ENCODE measurements around the gene SF3A1. TPM values are rescaled to one million over a fixed set of nuclear protein-coding genes. Genes with fewer than 3 reads are reported as not detected.
A peak's percentile ranks its signal among the peaks of the same experiment; 100 is the strongest.

The SF3A1 gene
- total and polyA plus RNA-seq, 2 of the 13 experiments (the other 11 are each of a cell fraction or from before 2014, with no cell fraction given), result 10.0 to 22.0 TPM

DNA sequence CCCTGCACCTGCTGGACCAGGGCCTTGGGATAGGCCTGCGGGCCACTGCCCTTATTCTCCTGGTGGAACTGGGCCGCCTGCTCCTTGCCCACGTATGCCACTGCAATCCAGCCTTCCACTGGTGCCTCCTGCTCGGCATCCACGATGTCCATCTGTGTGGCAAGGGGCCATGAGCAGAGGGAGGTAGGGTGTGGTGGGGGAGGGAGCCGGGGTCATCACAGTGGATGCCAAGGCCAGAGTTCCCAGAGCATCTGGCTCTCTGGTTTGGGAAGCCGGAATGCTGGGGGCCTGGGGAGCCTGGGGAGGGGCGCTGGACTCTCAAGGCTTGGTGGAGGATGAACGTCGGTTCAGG lies 29.9 kb upstream of the SF3A1 start:
- H3K4me1 ChIP-seq (ENCODE audit: insufficient read depth, low read length), result peaks cover 15% of the 10 kb centered on the region
- H3K9me3 ChIP-seq (ENCODE audit: low read length), result no peaks in the 10 kb centered on the region; the same call in 1 of the 2 replicates
- no peaks in the 10 kb centered on the region for H3K36me3 ChIP-seq (replicated peaks in 1 of 2; ENCODE audit: control insufficient read depth in 1 of 2, insufficient read depth in 2 of 2, low read length in 2 of 2)
- intact Hi-C loops (cut with micrococcal nuclease; ENCODE audit: unreplicated experiment) (no loop called here), in situ Hi-C loops (cut with HindIII; ENCODE audit: extremely low pct_ligation_motif_present, low pct_unique_long_range_greater_than_20kb) (loop anchor here (5.0 to 25.0 kb wide), 3 partner anchors 99 to 274 kb away; partner anchors contain the start of gene CASTOR1)
- H3K27me3 ChIP-seq (ENCODE audit: control insufficient read depth in 1 of 2, insufficient read depth in 2 of 2, low read length in 2 of 2), result no peaks in the 10 kb centered on the region
- CTCF ChIA-PET (ENCODE audit: low intra/inter-chr PET ratio, low total read pairs), result interaction anchor here (0.6 to 2.5 kb wide), 5 partner anchors 40 to 278 kb away, joined by 3 to 26 read pairs (median 5); partner anchors contain the start of gene CASTOR1
- FAIRE-seq (no peak), ATAC-seq (no peak), DNase-seq (ENCODE audit: low spot score) (no peak)
- WGBS (ENCODE audit: low lambda C conversion rate), result 100% methylated on average over 1 of the region's 10 CpGs
- peak overlapping the region; percentile 49 to 71 (median 64); a peak in 5 of 6 replicates for H3K4me3 ChIP-seq (replicated peaks in 1 of 3; ENCODE audit: insufficient read depth in 1 of 3, low read depth in 2 of 3, low read length in 3 of 3)
- peak overlapping the region; percentile 80 for H3K4me2 ChIP-seq (ENCODE audit: low read depth, low read length)
- H3K79me2 ChIP-seq (ENCODE audit: insufficient read depth, low read length), result no peaks in the 10 kb centered on the region
- no peak overlapping the region for H3K27ac ChIP-seq (ENCODE audit: extremely low read length, insufficient read depth, low read length)
- no peaks in the 10 kb centered on the region for H4K20me1 ChIP-seq (ENCODE audit: insufficient read depth, low read length)
- peak overlapping the region; percentile 63; the same call in 1 of the 2 replicates for H3K9ac ChIP-seq (ENCODE audit: insufficient read depth, low read depth, low read length)
- no TSS peak for BruUV-seq (replicated peaks)
- H2AFZ ChIP-seq (ENCODE audit: low read length), result no peak overlapping the region
- POLR2A ChIA-PET, result interaction anchor here (1.2 kb wide), 1 partner anchor 98 kb away, joined by 7 read pairs; no protein-coding TSS in a partner anchor
- 0 out of 2 replicates have a peak, but pooled peaks have one; percentile 23 for TF ChIP-seq ZNF225 (CRISPR knock-in tag; IDR thresholded peaks at IDR 0.05)
- TF ChIP-seq CEBPG (CRISPR knock-in tag; IDR thresholded peaks at IDR 0.05), result no peak
- TF ChIP-seq, protein P1, sequence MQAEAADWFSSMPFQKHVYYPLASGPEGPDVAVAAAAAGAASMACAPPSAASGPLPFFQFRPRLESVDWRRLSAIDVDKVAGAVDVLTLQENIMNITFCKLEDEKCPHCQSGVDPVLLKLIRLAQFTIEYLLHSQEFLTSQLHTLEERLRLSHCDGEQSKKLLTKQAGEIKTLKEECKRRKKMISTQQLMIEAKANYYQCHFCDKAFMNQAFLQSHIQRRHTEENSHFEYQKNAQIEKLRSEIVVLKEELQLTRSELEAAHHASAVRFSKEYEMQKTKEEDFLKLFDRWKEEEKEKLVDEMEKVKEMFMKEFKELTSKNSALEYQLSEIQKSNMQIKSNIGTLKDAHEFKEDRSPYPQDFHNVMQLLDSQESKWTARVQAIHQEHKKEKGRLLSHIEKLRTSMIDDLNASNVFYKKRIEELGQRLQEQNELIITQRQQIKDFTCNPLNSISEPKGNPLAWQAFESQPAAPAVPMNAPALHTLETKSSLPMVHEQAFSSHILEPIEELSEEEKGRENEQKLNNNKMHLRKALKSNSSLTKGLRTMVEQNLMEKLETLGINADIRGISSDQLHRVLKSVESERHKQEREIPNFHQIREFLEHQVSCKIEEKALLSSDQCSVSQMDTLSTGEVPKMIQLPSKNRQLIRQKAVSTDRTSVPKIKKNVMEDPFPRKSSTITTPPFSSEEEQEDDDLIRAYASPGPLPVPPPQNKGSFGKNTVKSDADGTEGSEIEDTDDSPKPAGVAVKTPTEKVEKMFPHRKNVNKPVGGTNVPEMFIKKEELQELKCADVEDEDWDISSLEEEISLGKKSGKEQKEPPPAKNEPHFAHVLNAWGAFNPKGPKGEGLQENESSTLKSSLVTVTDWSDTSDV (CRISPR knock-in tag; IDR thresholded peaks at IDR 0.05), result no peak
- no peak for TF ChIP-seq MEIS2 (CRISPR knock-in tag; IDR thresholded peaks at IDR 0.05)
- TF ChIP-seq, protein P2, sequence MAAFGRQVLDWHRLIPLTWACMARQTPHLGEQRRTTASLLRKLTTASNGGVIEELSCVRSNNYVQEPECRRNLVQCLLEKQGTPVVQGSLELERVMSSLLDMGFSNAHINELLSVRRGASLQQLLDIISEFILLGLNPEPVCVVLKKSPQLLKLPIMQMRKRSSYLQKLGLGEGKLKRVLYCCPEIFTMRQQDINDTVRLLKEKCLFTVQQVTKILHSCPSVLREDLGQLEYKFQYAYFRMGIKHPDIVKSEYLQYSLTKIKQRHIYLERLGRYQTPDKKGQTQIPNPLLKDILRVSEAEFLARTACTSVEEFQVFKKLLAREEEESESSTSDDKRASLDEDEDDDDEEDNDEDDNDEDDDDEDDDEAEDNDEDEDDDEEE (CRISPR knock-in tag; IDR thresholded peaks at IDR 0.05), result 0 out of 2 replicates have a peak, but pooled peaks have one; percentile 16
- TF ChIP-seq THAP11 (CRISPR knock-in tag; IDR thresholded peaks at IDR 0.05), result no peak
- TF ChIP-seq NCOA2 (CRISPR knock-in tag; IDR thresholded peaks at IDR 0.05), result no peak
- no peak for TF ChIP-seq MAZ (IDR thresholded peaks at IDR 0.05; ENCODE audit: borderline replicate concordance, low read depth, low read length)
- no peak for TF ChIP-seq MAZ (CRISPR knock-in tag; IDR thresholded peaks at IDR 0.05; ENCODE audit: low read depth)
- TF ChIP-seq, protein P3, sequence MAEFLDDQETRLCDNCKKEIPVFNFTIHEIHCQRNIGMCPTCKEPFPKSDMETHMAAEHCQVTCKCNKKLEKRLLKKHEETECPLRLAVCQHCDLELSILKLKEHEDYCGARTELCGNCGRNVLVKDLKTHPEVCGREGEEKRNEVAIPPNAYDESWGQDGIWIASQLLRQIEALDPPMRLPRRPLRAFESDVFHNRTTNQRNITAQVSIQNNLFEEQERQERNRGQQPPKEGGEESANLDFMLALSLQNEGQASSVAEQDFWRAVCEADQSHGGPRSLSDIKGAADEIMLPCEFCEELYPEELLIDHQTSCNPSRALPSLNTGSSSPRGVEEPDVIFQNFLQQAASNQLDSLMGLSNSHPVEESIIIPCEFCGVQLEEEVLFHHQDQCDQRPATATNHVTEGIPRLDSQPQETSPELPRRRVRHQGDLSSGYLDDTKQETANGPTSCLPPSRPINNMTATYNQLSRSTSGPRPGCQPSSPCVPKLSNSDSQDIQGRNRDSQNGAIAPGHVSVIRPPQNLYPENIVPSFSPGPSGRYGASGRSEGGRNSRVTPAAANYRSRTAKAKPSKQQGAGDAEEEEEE (CRISPR knock-in tag; IDR thresholded peaks at IDR 0.05; ENCODE audit: borderline replicate concordance), result no peak
- 0 out of 2 replicates have a peak, but pooled peaks have one; percentile 50 for TF ChIP-seq ZNF296 (CRISPR knock-in tag; conservative IDR thresholded peaks at IDR 0.05)
- TF ChIP-seq, protein P4, sequence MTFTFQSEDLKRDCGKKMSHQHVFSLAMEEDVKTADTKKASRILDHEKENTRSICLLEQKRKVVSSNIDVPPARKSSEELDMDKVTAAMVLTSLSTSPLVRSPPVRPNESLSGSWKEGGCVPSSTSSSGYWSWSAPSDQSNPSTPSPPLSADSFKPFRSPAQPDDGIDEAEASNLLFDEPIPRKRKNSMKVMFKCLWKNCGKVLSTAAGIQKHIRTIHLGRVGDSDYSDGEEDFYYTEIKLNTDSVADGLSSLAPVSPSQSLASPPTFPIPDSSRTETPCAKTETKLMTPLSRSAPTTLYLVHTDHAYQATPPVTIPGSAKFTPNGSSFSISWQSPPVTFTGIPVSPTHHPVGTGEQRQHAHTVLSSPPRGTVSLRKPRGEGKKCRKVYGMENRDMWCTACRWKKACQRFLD (CRISPR knock-in tag; IDR thresholded peaks at IDR 0.05; ENCODE audit: borderline replicate concordance), result no peak
- TF ChIP-seq ZFY (CRISPR knock-in tag; IDR thresholded peaks at IDR 0.05), result no peak
- TF ChIP-seq, protein P5, sequence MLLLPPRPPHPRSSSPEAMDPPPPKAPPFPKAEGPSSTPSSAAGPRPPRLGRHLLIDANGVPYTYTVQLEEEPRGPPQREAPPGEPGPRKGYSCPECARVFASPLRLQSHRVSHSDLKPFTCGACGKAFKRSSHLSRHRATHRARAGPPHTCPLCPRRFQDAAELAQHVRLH (CRISPR knock-in tag; IDR thresholded peaks at IDR 0.05; ENCODE audit: borderline replicate concordance, low read depth), result no peak
- no peak for TF ChIP-seq ARNTL (CRISPR knock-in tag; IDR thresholded peaks at IDR 0.05)
- no peak for TF ChIP-seq ZNF44 (CRISPR knock-in tag; IDR thresholded peaks at IDR 0.05)
